Upper lobe of left lung (tissue), 4 donors: Measurements from ENCODE around the gene MEGF10.

Experiments used
- CTCF ChIP-seq, 6 experiments: fragments of 450-650 bp in 4 of 6; fragments of 200-600 bp in 2 of 6; sonication (generic) in 2 of 6; IDR thresholded peaks; one replicate each; pipeline ENCODE4 v1.5.1; 2016 to 2019; ENCODE audit warnings: antibody characterized with exemption in 6 of 6
- EP300 ChIP-seq, 4 donors: sonication (generic); formaldehyde crosslinking; IDR thresholded peaks; one replicate each; pipeline ENCODE4 v1.5.1; 2017; ENCODE audit warnings: antibody characterized with exemption in 4 of 4, control low read depth in 2 of 4
- POLR2A ChIP-seq, 4 donors: fragments of 450-650 bp; IDR thresholded peaks; one replicate each; pipeline ENCODE4 v1.5.1; 2016 to 2017; ENCODE audit warnings: antibody characterized with exemption in 4 of 4, mild to moderate bottlenecking in 2 of 4
- POLR2AphosphoS5 ChIP-seq, 2 donors: sonication (generic); formaldehyde crosslinking; IDR thresholded peaks; one replicate each; pipeline ENCODE4 v1.5.1; 2017; ENCODE audit warnings: antibody characterized with exemption in 2 of 2

- TF ChIP-seq EP300 (IDR thresholded peaks at IDR 0.05) (no peak), CTCF (IDR thresholded peaks at IDR 0.05) (no peak), POLR2A (IDR thresholded peaks at IDR 0.05) (no peak), POLR2AphosphoS5 (IDR thresholded peaks at IDR 0.05) (no peak)
These were observed 61.5 kb downstream of the MEGF10 start for GRCh38 chr5:127352068-127352467.
